Measurements from ENCODE around the gene IRAK1.

Gene IRAK1

GRCh38 chrX:154019633-154020528 is at the start of gene IRAK1:
Gene IRAK1 (minus strand): TSS chrX:154019902. CDS start chrX:154019812, 90 bp downstream.
- DNase-seq: peak; percentile 71

GRCh38 chrX:154068560-154068959 is 48.9 kb upstream of the IRAK1 start:
- no peak for DNase-seq

- DNase-seq: no peak
Measured at GRCh38 chrX:154064637-154065435, 45.1 kb upstream of the IRAK1 start.

GRCh38 chrX:154063234-154063633 is 43.5 kb upstream of the IRAK1 start:
- no peak for DNase-seq

- no peak for DNase-seq
Measured at GRCh38 chrX:154061801-154062200, 42.1 kb upstream of the IRAK1 start.

GRCh38 chrX:154059729-154060245 is 40.1 kb upstream of the IRAK1 start:
- no peak for DNase-seq

GRCh38 chrX:154059231-154059630 is 39.5 kb upstream of the IRAK1 start:
- DNase-seq: no peak

GRCh38 chrX:154058214-154058997 is 38.7 kb upstream of the IRAK1 start:
- DNase-seq: no peak

GRCh38 chrX:154057791-154058190 is 38.1 kb upstream of the IRAK1 start:
- DNase-seq: no peak

- DNase-seq: no peak
Measured at GRCh38 chrX:154056770-154057241, 37.1 kb upstream of the IRAK1 start.

- DNase-seq: peak; percentile 68
Measured at GRCh38 chrX:154051201-154051810, 31.6 kb upstream of the IRAK1 start.

GRCh38 chrX:154050113-154050495 is 30.4 kb upstream of the IRAK1 start:
- DNase-seq: no peak

GRCh38 chrX:154049209-154050112 is 29.8 kb upstream of the IRAK1 start:
- DNase-seq: no peak

- DNase-seq: no peak
Measured at GRCh38 chrX:154048398-154048797, 28.7 kb upstream of the IRAK1 start.

GRCh38 chrX:154046940-154047610 is 27.4 kb upstream of the IRAK1 start:
- no peak for DNase-seq

- DNase-seq: no peak
Measured at GRCh38 chrX:154046031-154046781, 26.5 kb upstream of the IRAK1 start.

- no peak for DNase-seq
Measured at GRCh38 chrX:154044091-154044490, 24.4 kb upstream of the IRAK1 start.

GRCh38 chrX:154043003-154043763 is 23.5 kb upstream of the IRAK1 start:
- DNase-seq: no peak

- no peak for DNase-seq
Measured at GRCh38 chrX:154040863-154041262, 21.2 kb upstream of the IRAK1 start.
